T follicular helper cell (primary cell): Measurements from ENCODE around the gene PSORS1C1.
"Not testable (repeated sequence)": the region's sequence is repeated elsewhere in the genome, so short reads cannot be mapped to it uniquely, and the experiment has no call there.

ENCODE experiments used
- DNase-seq: peaks from one replicate; pipeline ENCODE4 v3.0.0-alpha.2; 2020; ENCODE audit warnings: low read depth

Gene PSORS1C1

GRCh38 chr6:31158863-31159855 is 44.6 kb downstream of the PSORS1C1 start:
- DNase-seq, result no peak

- no peak for DNase-seq
Observed at GRCh38 chr6:31161216-31162126, 46.9 kb downstream of the PSORS1C1 start.

GRCh38 chr6:31162463-31163165 is 48.0 kb downstream of the PSORS1C1 start:
- DNase-seq, result no peak

- no peak for DNase-seq
Observed at GRCh38 chr6:31163922-31164321, 49.3 kb downstream of the PSORS1C1 start.

GRCh38 chr6:31164475-31165063 is 50.0 kb downstream of the PSORS1C1 start:
- not testable (repeated sequence) for DNase-seq

- not testable (repeated sequence) for DNase-seq
Observed at GRCh38 chr6:31165064-31165832, 50.6 kb downstream of the PSORS1C1 start.

GRCh38 chr6:31165986-31166385 is 51.4 kb downstream of the PSORS1C1 start:
- no peak for DNase-seq

- no peak for DNase-seq
Observed at GRCh38 chr6:31168606-31169005, 54.0 kb downstream of the PSORS1C1 start.

GRCh38 chr6:31169123-31169857 is 54.7 kb downstream of the PSORS1C1 start:
- no peak for DNase-seq

- DNase-seq, result not testable (repeated sequence)
Observed at GRCh38 chr6:31169858-31170599, 55.4 kb downstream of the PSORS1C1 start.

GRCh38 chr6:31170600-31170881 is 55.9 kb downstream of the PSORS1C1 start, which contains the start of gene POU5F1:
Gene POU5F1 (minus strand): TSS chr6:31170682. CDS start chr6:31170620, 62 bp downstream.
- DNase-seq, result no peak

- DNase-seq, result no peak
Observed at GRCh38 chr6:31170987-31171671, 56.5 kb downstream of the PSORS1C1 start.

GRCh38 chr6:31171931-31172905 is 57.6 kb downstream of the PSORS1C1 start:
- DNase-seq, result no peak

GRCh38 chr6:31172973-31173384 is 58.4 kb downstream of the PSORS1C1 start:
- DNase-seq, result no peak

GRCh38 chr6:31173406-31173805 is 58.8 kb downstream of the PSORS1C1 start:
- no peak for DNase-seq

GRCh38 chr6:31174378-31174777 is 59.8 kb downstream of the PSORS1C1 start:
- no peak for DNase-seq

- no peak for DNase-seq
Observed at GRCh38 chr6:31175971-31176370, 61.4 kb downstream of the PSORS1C1 start.
